Breast epithelium (tissue), 3 donors: ENCODE measurements around the gene ECT2L.

ENCODE experiments used
- CTCF ChIP-seq, 3 donors: fragments of 450-650 bp; IDR thresholded peaks; one replicate each; pipeline ENCODE4 v1.5.1; 2016 to 2017; ENCODE audit warnings: antibody characterized with exemption in 3 of 3, mild to moderate bottlenecking in 3 of 3, moderate library complexity in 3 of 3
- POLR2A ChIP-seq: fragments of 450-650 bp; IDR thresholded peaks from one replicate; pipeline ENCODE4 v1.6.1; 2016; ENCODE audit warnings: antibody characterized with exemption, mild to moderate bottlenecking, moderate library complexity
- POLR2AphosphoS5 ChIP-seq, 3 donors: sonication (generic); formaldehyde crosslinking; IDR thresholded peaks; one replicate each; pipeline ENCODE4 v1.6.1; 2017; ENCODE audit warnings: antibody characterized with exemption in 3 of 3

GRCh38 chr6:138785980-138786379 lies 9.9 kb upstream of the ECT2L start:
- TF ChIP-seq CTCF (IDR thresholded peaks at IDR 0.05) (no peak), POLR2AphosphoS5 (IDR thresholded peaks at IDR 0.05) (no peak), POLR2A (no peak)
